ENCODE data around the gene RGS19. TPM values are rescaled to one million over a fixed set of nuclear protein-coding genes. Genes with fewer than 3 reads are reported as not detected.

Gene RGS19
- total RNA-seq, 3 donors from 2014 or later = 14.7 to 22.2 (median 16.4) TPM

DNA sequence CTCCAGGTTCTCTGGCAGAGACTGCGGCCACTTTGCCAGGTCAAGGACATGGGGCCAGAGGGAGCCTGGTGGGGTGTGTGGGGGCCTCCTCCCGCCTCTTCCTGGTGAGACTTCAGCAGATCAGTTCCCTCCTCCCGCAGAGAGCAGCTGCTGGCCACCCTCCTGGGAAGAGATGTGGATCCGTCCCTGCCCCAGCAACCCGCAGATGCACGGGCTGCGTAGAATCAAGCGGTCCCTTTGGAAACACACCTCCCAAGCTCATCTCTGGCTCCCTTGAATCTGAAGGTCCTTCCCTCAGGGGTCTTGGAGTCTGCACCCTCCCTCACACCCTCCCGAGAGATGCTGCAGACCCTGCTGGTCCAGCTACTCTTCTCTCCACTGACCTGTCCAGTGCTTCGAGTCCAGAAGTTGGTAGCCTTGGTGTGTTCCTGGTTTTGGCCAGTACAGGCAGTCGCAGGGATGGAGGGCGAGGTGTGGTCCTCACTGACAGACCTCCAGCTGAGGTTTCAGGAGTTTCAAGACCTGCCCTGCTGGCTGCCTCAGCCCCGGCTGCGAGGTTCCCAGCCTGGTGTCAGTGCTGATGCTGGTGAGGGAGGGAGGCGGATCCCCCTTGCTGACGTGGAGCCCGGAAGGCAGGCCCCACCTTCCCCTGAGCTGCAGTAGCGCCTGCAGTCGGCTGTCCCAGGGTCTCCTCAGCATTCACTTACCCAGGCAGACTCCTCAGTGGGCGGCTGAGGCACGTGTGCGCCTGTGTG is 27.8 kb upstream of the RGS19 start, which contains the start of gene NPBWR2:
Gene NPBWR2 (minus strand): TSS at position 585 of the 755 bp plus-strand sequence. CDS start 734 bp downstream, outside the sequence.
- intact Hi-C loops (cut with DNase I; ENCODE audit: low total_unique reads) = no loop called here
- H3K4me3 ChIP-seq = no peak within 1 kb of the TSS
- no peak for DNase-seq (ENCODE audit: low spot score in 2 of 2)
- no peak within 1 kb of the TSS for H3K27ac ChIP-seq
- H3K27me3 ChIP-seq = peaks cover 1 to 23% of the 10 kb centered on the region in 2 donors
- H3K4me1 ChIP-seq = no peaks in the 10 kb centered on the region
- H3K36me3 ChIP-seq = no peaks in the 10 kb centered on the region
- H3K9me3 ChIP-seq = no peaks in the 10 kb centered on the region
- no peak for TF ChIP-seq POLR2AphosphoS5 (IDR thresholded peaks at IDR 0.05)
- TF ChIP-seq, protein P1, sequence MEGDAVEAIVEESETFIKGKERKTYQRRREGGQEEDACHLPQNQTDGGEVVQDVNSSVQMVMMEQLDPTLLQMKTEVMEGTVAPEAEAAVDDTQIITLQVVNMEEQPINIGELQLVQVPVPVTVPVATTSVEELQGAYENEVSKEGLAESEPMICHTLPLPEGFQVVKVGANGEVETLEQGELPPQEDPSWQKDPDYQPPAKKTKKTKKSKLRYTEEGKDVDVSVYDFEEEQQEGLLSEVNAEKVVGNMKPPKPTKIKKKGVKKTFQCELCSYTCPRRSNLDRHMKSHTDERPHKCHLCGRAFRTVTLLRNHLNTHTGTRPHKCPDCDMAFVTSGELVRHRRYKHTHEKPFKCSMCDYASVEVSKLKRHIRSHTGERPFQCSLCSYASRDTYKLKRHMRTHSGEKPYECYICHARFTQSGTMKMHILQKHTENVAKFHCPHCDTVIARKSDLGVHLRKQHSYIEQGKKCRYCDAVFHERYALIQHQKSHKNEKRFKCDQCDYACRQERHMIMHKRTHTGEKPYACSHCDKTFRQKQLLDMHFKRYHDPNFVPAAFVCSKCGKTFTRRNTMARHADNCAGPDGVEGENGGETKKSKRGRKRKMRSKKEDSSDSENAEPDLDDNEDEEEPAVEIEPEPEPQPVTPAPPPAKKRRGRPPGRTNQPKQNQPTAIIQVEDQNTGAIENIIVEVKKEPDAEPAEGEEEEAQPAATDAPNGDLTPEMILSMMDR (IDR thresholded peaks at IDR 0.05) = no peak
- no peak for TF ChIP-seq POLR2A (IDR thresholded peaks at IDR 0.05)

DNA sequence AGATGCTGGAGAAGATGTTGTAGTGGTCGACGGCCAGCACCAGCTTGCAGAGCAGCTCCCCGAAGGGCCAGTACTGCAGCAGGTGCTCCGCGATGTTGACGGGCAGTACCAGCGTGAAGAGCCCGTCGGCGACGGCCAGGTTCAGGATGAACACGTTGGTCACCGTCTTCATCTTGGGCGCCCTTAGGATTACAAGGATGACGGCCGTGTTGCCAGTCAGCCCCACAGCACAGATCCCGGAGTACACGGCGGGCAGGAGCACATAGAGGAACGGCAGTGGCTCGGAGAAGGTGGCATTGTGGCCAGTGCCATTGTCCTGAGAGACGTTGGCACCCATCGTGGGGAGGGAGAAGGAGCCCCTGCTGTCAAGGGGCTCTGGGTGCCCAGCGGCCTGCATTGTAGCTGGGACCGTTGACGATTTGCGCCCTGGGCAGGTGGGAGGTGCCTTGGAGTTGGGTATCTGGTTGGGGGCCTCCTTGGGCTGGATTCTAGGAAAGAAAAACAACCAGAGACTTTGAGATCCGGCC is 27.2 kb upstream of the RGS19 start:
- intact Hi-C loops (cut with DNase I; ENCODE audit: low total_unique reads) = no loop called here
- no peak for TF ChIP-seq POLR2A (IDR thresholded peaks at IDR 0.05)
- TF ChIP-seq POLR2AphosphoS5 (IDR thresholded peaks at IDR 0.05) = no peak
- TF ChIP-seq, protein P1 (IDR thresholded peaks at IDR 0.05) = no peak

DNA sequence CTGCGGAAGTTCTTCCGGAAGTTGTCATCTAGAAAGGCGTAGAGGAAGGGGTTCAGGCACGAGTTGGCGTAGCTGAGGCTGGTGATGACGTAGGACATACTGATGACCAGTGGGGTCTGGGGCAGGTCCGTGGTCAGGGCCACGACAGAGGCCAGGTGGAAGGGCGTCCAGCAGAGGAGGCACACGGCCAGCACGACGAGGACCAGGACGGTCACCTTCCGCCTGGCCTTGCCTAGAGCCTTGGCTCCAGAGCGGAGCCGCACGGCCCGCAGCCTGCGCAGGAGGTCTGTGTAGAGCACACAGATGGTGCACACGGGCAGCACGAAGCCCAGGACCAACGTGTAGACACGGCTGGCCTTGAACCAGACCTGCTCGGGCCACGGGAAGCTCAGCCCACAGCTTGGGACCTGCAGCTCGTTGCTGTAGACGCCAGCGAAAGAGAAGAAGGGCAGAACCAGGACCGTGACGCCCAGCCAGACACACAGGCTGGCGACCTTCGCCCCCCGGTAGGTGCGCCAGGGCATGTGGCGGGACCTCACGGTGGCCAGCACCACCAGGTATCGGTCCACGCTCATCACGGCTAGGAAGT is 26.6 kb upstream of the RGS19 start:
- no peak for TF ChIP-seq POLR2AphosphoS5 (IDR thresholded peaks at IDR 0.05)
- no peak for TF ChIP-seq POLR2A (IDR thresholded peaks at IDR 0.05)
- TF ChIP-seq, protein P1 (IDR thresholded peaks at IDR 0.05) = no peak
- Histone ChIP-seq H3K36me3 (no peaks in the 10 kb centered on the region), H3K4me1 (no peaks in the 10 kb centered on the region), H3K27ac (no peak overlapping the region), H3K9me3 (no peaks in the 10 kb centered on the region), H3K27me3 (peaks cover 5 to 33% of the 10 kb centered on the region in 2 donors), H3K4me3 (no peak overlapping the region)
- no peak for DNase-seq (ENCODE audit: low spot score in 2 of 2)
- intact Hi-C loops (cut with DNase I; ENCODE audit: low total_unique reads) = no loop called here

More for the DNA sequence above, 27.2 kb upstream of the RGS19 start:
- Histone ChIP-seq H3K27ac (no peak overlapping the region), H3K36me3 (no peaks in the 10 kb centered on the region), H3K27me3 (peaks cover 5 to 30% of the 10 kb centered on the region in 2 donors), H3K4me3 (no peak overlapping the region), H3K9me3 (no peaks in the 10 kb centered on the region), H3K4me1 (no peaks in the 10 kb centered on the region)
- DNase-seq (ENCODE audit: low spot score in 2 of 2) = no peak

GRCh38 chr20:64104667-64105451 is 25.5 kb upstream of the RGS19 start:
- Histone ChIP-seq H3K27me3 (peaks cover 5 to 37% of the 10 kb centered on the region in 2 donors), H3K27ac (no peak overlapping the region), H3K4me1 (no peaks in the 10 kb centered on the region), H3K4me3 (no peak overlapping the region), H3K9me3 (no peaks in the 10 kb centered on the region), H3K36me3 (no peaks in the 10 kb centered on the region)
- TF ChIP-seq POLR2AphosphoS5 (IDR thresholded peaks at IDR 0.05) (no peak), POLR2A (IDR thresholded peaks at IDR 0.05) (no peak)
- TF ChIP-seq, protein P1 (IDR thresholded peaks at IDR 0.05) = no peak
- intact Hi-C loops (cut with DNase I; ENCODE audit: low total_unique reads) = no loop called here
- no peak for DNase-seq (ENCODE audit: low spot score in 2 of 2)
